Prostate gland (tissue), 2 donors: ENCODE results near the gene OR2T11. TPM values are rescaled to one million over a fixed set of nuclear protein-coding genes. Genes with fewer than 3 reads are reported as not detected.
"Not testable (repeated sequence)": the region's sequence is repeated elsewhere in the genome, so short reads cannot be mapped to it uniquely, and the experiment has no call there.

Source experiments
- DNase-seq: peaks from one replicate; pipeline ENCODE4 v3.0.0-alpha.2; 2019; ENCODE audit warnings: low spot score
- H3K27ac ChIP-seq, 2 donors: fragments of 200-600 bp; sonication (generic); 2 replicates each; pipeline ENCODE4 v1.5.1; 2017 to 2019
- H3K27me3 ChIP-seq: fragments of 200-600 bp; sonication (generic); replicated peaks from 2 replicates; pipeline ENCODE4 v1.5.1; 2019; ENCODE audit not compliant: insufficient read depth
- H3K36me3 ChIP-seq, 2 donors: fragments of 200-600 bp; sonication (generic); 1 replicate in 1 of 2; 2 replicates in 1 of 2; pipeline versions ENCODE4 v1.5.1 to v1.8.1; 2017 to 2019
- H3K4me1 ChIP-seq: fragments of 200-600 bp; sonication (generic); replicated peaks from 2 replicates; pipeline ENCODE4 v1.5.1; 2019
- H3K4me3 ChIP-seq, 2 donors: fragments of 200-600 bp; sonication (generic); 2 replicates each; pipeline ENCODE4 v1.5.1; 2017 to 2019
- H3K9me3 ChIP-seq: fragments of 200-600 bp; sonication (generic); 2 replicates; pipeline ENCODE4 v1.5.1; 2017
- CTCF ChIP-seq, 4 experiments: fragments of 200-600 bp in 2 of 4; fragments of 450-650 bp in 2 of 4; sonication (generic) in 2 of 4; IDR thresholded peaks; 1 replicate in 3 of 4; 2 replicates in 1 of 4; pipeline ENCODE4 v1.5.1; 2016 to 2019; ENCODE audit warnings: antibody characterized with exemption in 4 of 4, mild to moderate bottlenecking in 2 of 4, moderate library complexity in 2 of 4
- POLR2A ChIP-seq: fragments of 450-650 bp; IDR thresholded peaks from one replicate; pipeline ENCODE4 v1.6.1; 2016; ENCODE audit warnings: antibody characterized with exemption, mild to moderate bottlenecking
- POLR2AphosphoS5 ChIP-seq: sonication (generic); formaldehyde crosslinking; IDR thresholded peaks from one replicate; pipeline ENCODE4 v1.6.1; 2017; ENCODE audit warnings: antibody characterized with exemption
- WGBS: methylation state at CpG from one replicate; pipeline ENCODE4 v1.1.5; 2018; 5-methylcytosine and 5-hydroxymethylcytosine counted together
- intact Hi-C: fragments of 100-400 bp; cut with DNase I; formaldehyde crosslinking; loops from one replicate; pipeline ENCODE4 v1.14.2; 2022
- total RNA-seq, 2 donors: library from RNA; depleted of rRNA; stranded (reverse); fragments of >200 nt; gene quantifications; one replicate each; pipeline ENCODE4 v1.1.0, GENCODE V29; 2016

Gene OR2T11
- total RNA-seq, result not detected

GRCh38 chr1:248634991-248635390 lies at the start of gene OR2T11:
TSS of gene OR2T11 (minus strand) at chr1:248635091. CDS start at chr1:248627128, 7,963 bp downstream.
- no CpG with 5 or more reads among the region's 2 CpGs for WGBS
- H3K4me3 ChIP-seq, H3K36me3 ChIP-seq, H3K9me3 ChIP-seq, H3K4me1 ChIP-seq, DNase-seq, H3K27me3 ChIP-seq, intact Hi-C loops, H3K27ac ChIP-seq: not testable (repeated sequence)

GRCh38 chr1:248681651-248682050 lies 46.8 kb upstream of the OR2T11 start:
- Histone ChIP-seq H3K4me3 (no peak overlapping the region), H3K4me1 (no peaks in the 10 kb centered on the region), H3K36me3 (no peaks in the 10 kb centered on the region), H3K27me3 (no peaks in the 10 kb centered on the region), H3K27ac (no peak overlapping the region), H3K9me3 (no peaks in the 10 kb centered on the region)
- no peak for DNase-seq
- 93% methylated on average over 8 of the region's 8 CpGs for WGBS
- intact Hi-C loops, result no loop called here
- no peak for TF ChIP-seq POLR2A
- TF ChIP-seq POLR2AphosphoS5, result no peak
- TF ChIP-seq CTCF (IDR thresholded peaks at IDR 0.05), result no peak

- intact Hi-C loops, result no loop called here
- H3K36me3 ChIP-seq, result no peaks in the 10 kb centered on the region
- H3K4me3 ChIP-seq, result no peak overlapping the region
- H3K27me3 ChIP-seq, result no peaks in the 10 kb centered on the region
- no peak overlapping the region for H3K27ac ChIP-seq
- H3K4me1 ChIP-seq, result no peaks in the 10 kb centered on the region
- no peaks in the 10 kb centered on the region for H3K9me3 ChIP-seq
- TF ChIP-seq POLR2AphosphoS5 (no peak), CTCF (IDR thresholded peaks at IDR 0.05) (no peak), POLR2A (no peak)
- DNase-seq, result no peak
- 70% methylated on average over 1 of the region's 1 CpG for WGBS
Observed at GRCh38 chr1:248670003-248670402, 35.1 kb upstream of the OR2T11 start.

- H3K4me1 ChIP-seq, H3K27ac ChIP-seq, H3K4me3 ChIP-seq, H3K9me3 ChIP-seq, DNase-seq, intact Hi-C loops, H3K27me3 ChIP-seq, H3K36me3 ChIP-seq: not testable (repeated sequence)
- WGBS, result 72% methylated on average over 5 of the region's 5 CpGs
Observed at GRCh38 chr1:248663453-248664328, 28.8 kb upstream of the OR2T11 start.

GRCh38 chr1:248656797-248657196 lies 21.9 kb upstream of the OR2T11 start:
- H3K9me3 ChIP-seq, intact Hi-C loops, H3K4me1 ChIP-seq, DNase-seq, H3K27me3 ChIP-seq, H3K4me3 ChIP-seq, H3K27ac ChIP-seq, H3K36me3 ChIP-seq: not testable (repeated sequence)
- WGBS, result 85% methylated on average over 6 of the region's 6 CpGs

GRCh38 chr1:248655354-248655753 lies 20.5 kb upstream of the OR2T11 start, which contains the start of gene OR2T27:
TSS of gene OR2T27 (minus strand) at chr1:248655528. CDS start at chr1:248650884, 4,644 bp downstream.
- H3K4me1 ChIP-seq, H3K27ac ChIP-seq, H3K9me3 ChIP-seq, H3K4me3 ChIP-seq, DNase-seq, intact Hi-C loops, H3K36me3 ChIP-seq, H3K27me3 ChIP-seq: not testable (repeated sequence)
- 43% methylated on average over 1 of the region's 3 CpGs for WGBS

- DNase-seq, H3K27ac ChIP-seq, H3K9me3 ChIP-seq, H3K4me3 ChIP-seq, H3K27me3 ChIP-seq, H3K4me1 ChIP-seq, intact Hi-C loops, H3K36me3 ChIP-seq: not testable (repeated sequence)
- WGBS, result no CpG with 5 or more reads among the region's 1 CpG
Observed at GRCh38 chr1:248648770-248649536, 14.1 kb upstream of the OR2T11 start.

- intact Hi-C loops, H3K4me3 ChIP-seq, H3K27me3 ChIP-seq, H3K4me1 ChIP-seq, H3K36me3 ChIP-seq, H3K9me3 ChIP-seq, DNase-seq, H3K27ac ChIP-seq: not testable (repeated sequence)
- 100% methylated on average over 1 of the region's 3 CpGs for WGBS
Observed at GRCh38 chr1:248645178-248645577, 10.3 kb upstream of the OR2T11 start, which contains the start of gene OR2T35. TSS of gene OR2T35 (minus strand) at chr1:248645278. CDS start at chr1:248639258, 6,020 bp downstream.

GRCh38 chr1:248642971-248643651 lies 8.2 kb upstream of the OR2T11 start:
- WGBS, result no CpG with 5 or more reads among the region's 4 CpGs
- H3K4me1 ChIP-seq, DNase-seq, intact Hi-C loops, H3K9me3 ChIP-seq, H3K4me3 ChIP-seq, H3K27ac ChIP-seq, H3K27me3 ChIP-seq, H3K36me3 ChIP-seq: not testable (repeated sequence)
